HepG2 (cell line): ENCODE data around the gene THADA. TPM values are rescaled to one million over a fixed set of nuclear protein-coding genes. Genes with fewer than 3 reads are reported as not detected.

Experiments used
- ATAC-seq: fragments of 200-7000 bp; cut with Tn5 transposase; 3 replicates; pipeline ENCODE4 v1.9.1; 2020; ENCODE audit warnings: mild to moderate bottlenecking, moderate library complexity
- BruUV-seq: library from RNA; stranded (reverse); fragments of 400-500 nt; replicated peaks from 2 replicates; lab custom pipeline; 2021; lab: Mats Ljungman, UMichigan
- CTCF ChIA-PET: fragments of 300-600 bp; formaldehyde crosslinking; extraction: SDS; loops from one replicate; lab custom pipeline; 2021; ENCODE audit warnings: low total read pairs, inconsistent platforms, low intra/inter-chr PET ratio; lab: Yijun Ruan, JAX
- POLR2A ChIA-PET: fragments of 350-600 bp; sonication (Branson Sonifier 250); formaldehyde crosslinking; loops from one replicate; lab custom pipeline; 2020; ENCODE audit warnings: antibody characterized with exemption, inconsistent platforms; lab: Yijun Ruan, JAX
- DNase-seq: peaks from one replicate; pipeline ENCODE4 v3.0.0-alpha.2; 2015; ENCODE audit warnings: low spot score
- FAIRE-seq: peaks from 3 replicates; lab custom pipeline; 2011; peaks lifted over from hg19 to GRCh38; lab: Jason Lieb, UNC
- H2AFZ ChIP-seq: one replicate; pipeline ENCODE4 v1.6.1; 2011; ENCODE audit warnings: low read length, inconsistent platforms
- H3K27ac ChIP-seq: fragments of 300-600 bp; 3 replicates; pipeline ENCODE4 v1.8.0; 2011; ENCODE audit warnings: mixed run types, mild to moderate bottlenecking, mixed read lengths, low read length, inconsistent platforms; ENCODE audit not compliant: insufficient read depth; ENCODE audit errors: extremely low read length
- H3K27me3 ChIP-seq, 2 experiments: fragments of 200-600 bp in 1 of 2; 2 replicates in 1 of 2; 3 replicates in 1 of 2; pipeline versions ENCODE4 v1.6.0 to v1.8.0; 2011; ENCODE audit warnings: low read length in 2 of 2, mild to moderate bottlenecking in 2 of 2, moderate library complexity in 2 of 2, inconsistent platforms in 1 of 2; ENCODE audit not compliant: insufficient read depth in 2 of 2, control insufficient read depth in 1 of 2
- H3K36me3 ChIP-seq, 2 experiments: fragments of 200-600 bp in 1 of 2; replicated peaks in 1 of 2; 2 replicates in 1 of 2; 3 replicates in 1 of 2; pipeline versions ENCODE4 v1.5.1 to v1.8.0; 2011; ENCODE audit warnings: low read length in 2 of 2, inconsistent platforms in 1 of 2; ENCODE audit not compliant: insufficient read depth in 2 of 2, control insufficient read depth in 1 of 2
- H3K4me1 ChIP-seq: 2 replicates; pipeline ENCODE4 v1.5.1; 2012; ENCODE audit warnings: low read length, inconsistent platforms; ENCODE audit not compliant: insufficient read depth
- H3K4me2 ChIP-seq: 2 replicates; pipeline ENCODE4 v1.6.0; 2011; ENCODE audit warnings: low read depth, low read length, inconsistent platforms
- H3K4me3 ChIP-seq, 3 experiments: fragments of 200-600 bp in 1 of 3; sonication (generic), shearing (Covaris generic) in 1 of 3; replicated peaks in 1 of 3; 2 replicates each; pipeline ENCODE4 v1.5.1; 2011 to 2016; ENCODE audit warnings: low read length in 3 of 3, inconsistent platforms in 2 of 3, low read depth in 2 of 3, mild to moderate bottlenecking in 2 of 3, control low read depth in 1 of 3, mixed read lengths in 1 of 3; ENCODE audit not compliant: insufficient read depth in 1 of 3
- H3K79me2 ChIP-seq: one replicate; pipeline ENCODE4 v1.6.1; 2011; ENCODE audit warnings: low read length, inconsistent platforms; ENCODE audit not compliant: insufficient read depth
- H3K9ac ChIP-seq: 2 replicates; pipeline ENCODE4 v1.6.0; 2011; ENCODE audit warnings: mild to moderate bottlenecking, low read depth, low read length, inconsistent platforms; ENCODE audit not compliant: insufficient read depth
- H3K9me3 ChIP-seq: 2 replicates; pipeline ENCODE4 v1.5.1; 2012; ENCODE audit warnings: mild to moderate bottlenecking, low read length
- H4K20me1 ChIP-seq: 2 replicates; pipeline ENCODE4 v1.6.0; 2011; ENCODE audit warnings: inconsistent platforms, mild to moderate bottlenecking, low read length, moderate library complexity; ENCODE audit not compliant: insufficient read depth
- ARHGAP35 ChIP-seq: sonication (generic); formaldehyde crosslinking; IDR thresholded peaks from 2 replicates; pipeline ENCODE4 v1.9.0; 2022; ENCODE audit warnings: mild to moderate bottlenecking, inconsistent platforms, moderate library complexity, missing genetic modification reagents, borderline replicate concordance
- ARID2 ChIP-seq: sonication (generic); formaldehyde crosslinking; IDR thresholded peaks from 2 replicates; pipeline ENCODE4 v1.8.1; 2022; ENCODE audit warnings: mild to moderate bottlenecking, missing genetic modification reagents, borderline replicate concordance
- ARNT2 ChIP-seq: sonication (generic); formaldehyde crosslinking; IDR thresholded peaks from 2 replicates; pipeline ENCODE4 v1.8.0; 2022; ENCODE audit warnings: mild to moderate bottlenecking, low read depth, missing genetic modification reagents, moderate library complexity
- BORCS8-MEF2B ChIP-seq: sonication (generic); formaldehyde crosslinking; IDR thresholded peaks from 2 replicates; pipeline ENCODE4 v1.8.0; 2022; ENCODE audit warnings: mild to moderate bottlenecking, missing genetic modification reagents
- HIVEP1 ChIP-seq: sonication (generic); formaldehyde crosslinking; IDR thresholded peaks from 2 replicates; pipeline ENCODE4 v1.4.0; 2020; ENCODE audit warnings: mild to moderate bottlenecking, missing genetic modification reagents
- KAT8 ChIP-seq: IDR thresholded peaks from 2 replicates; pipeline ENCODE4 v1.6.1; 2016; ENCODE audit warnings: missing genetic modification reagents, missing compliant biosample characterization
- KDM1A ChIP-seq: IDR thresholded peaks from 2 replicates; pipeline ENCODE4 v1.6.1; 2016; ENCODE audit warnings: missing compliant biosample characterization
- KDM3A ChIP-seq: IDR thresholded peaks from 2 replicates; pipeline ENCODE4 v1.6.1; 2018; ENCODE audit warnings: low read depth, missing compliant biosample characterization
- KLF9 ChIP-seq: IDR thresholded peaks from 2 replicates; pipeline ENCODE4 v1.6.1; 2016; ENCODE audit warnings: low read depth
- MIER2 ChIP-seq: IDR thresholded peaks from 2 replicates; pipeline ENCODE4 v1.6.1; 2016; ENCODE audit warnings: missing biosample characterization, missing genetic modification reagents
- SOX13 ChIP-seq, 3 experiments: fragments of 450-650 bp in 1 of 3; sonication (generic) in 1 of 3; formaldehyde crosslinking in 1 of 3; IDR thresholded peaks in 2 of 3; conservative IDR thresholded peaks in 1 of 3; 2 replicates each; pipeline versions ENCODE4 v1.5.0 to v1.6.1; 2016 to 2020; ENCODE audit warnings: antibody characterized with exemption in 1 of 3, mild to moderate bottlenecking in 1 of 3, missing compliant biosample characterization in 1 of 3, missing genetic modification reagents in 1 of 3, moderate library complexity in 1 of 3
- ZNF549 ChIP-seq: sonication (generic); formaldehyde crosslinking; IDR thresholded peaks from 2 replicates; pipeline ENCODE4 v1.5.0; 2020; ENCODE audit warnings: missing genetic modification reagents
- ZNF577 ChIP-seq: sonication (generic); formaldehyde crosslinking; IDR thresholded peaks from 2 replicates; pipeline ENCODE4 v1.4.0; 2020; ENCODE audit warnings: mild to moderate bottlenecking, low read depth, missing genetic modification reagents, borderline replicate concordance
- ZNF713 ChIP-seq: sonication (generic); formaldehyde crosslinking; IDR thresholded peaks from 2 replicates; pipeline ENCODE4 v1.4.0; 2020; ENCODE audit warnings: mild to moderate bottlenecking, missing genetic modification reagents
- ZSCAN25 ChIP-seq: sonication (generic); formaldehyde crosslinking; IDR thresholded peaks from 2 replicates; pipeline ENCODE4 v1.8.0; 2022; ENCODE audit warnings: mild to moderate bottlenecking, missing genetic modification reagents
- ZSCAN31 ChIP-seq: sonication (generic); formaldehyde crosslinking; IDR thresholded peaks from 2 replicates; pipeline ENCODE4 v1.5.0; 2020; ENCODE audit warnings: low read depth, mild to moderate bottlenecking, missing genetic modification reagents
- WGBS: methylation state at CpG from one replicate; pipeline ENCODE4 v1.1.6; 2017; ENCODE audit warnings: low lambda C conversion rate; 5-methylcytosine and 5-hydroxymethylcytosine counted together
- in situ Hi-C: cut with HindIII; loops from 2 replicates; pipeline ENCODE4 v1.10.0; 2017; ENCODE audit warnings: low pct_unique_long_range_greater_than_20kb; ENCODE audit not compliant: extremely low pct_ligation_motif_present
- intact Hi-C: fragments of 100-400 bp; cut with micrococcal nuclease; formaldehyde crosslinking; loops from one replicate; pipeline ENCODE4 v1.10.0; 2022; ENCODE audit not compliant: unreplicated experiment
- polyA plus RNA-seq, 8 experiments: library from polyadenylated mRNA; depleted of rRNA in 3 of 8; stranded (reverse) in 7 of 8; unstranded in 1 of 8; fragments of >200 nt; fragmentation: Illumina TruSeq in 4 of 8; extraction: Trizol in 4 of 8; gene quantifications; 2 replicates each; pipeline versions ENCODE4 v1.2.1 to v1.2.3, GENCODE V29; 2011 to 2016; ENCODE audit warnings: low read depth in 4 of 8, missing spikeins in 1 of 8, mixed read lengths in 1 of 8; ENCODE audit not compliant: insufficient read depth in 1 of 8
- total RNA-seq, 5 experiments: library from RNA; depleted of rRNA; stranded (reverse); fragments of >200 nt; fragmentation: Illumina TruSeq; extraction: Trizol; gene quantifications; 2 replicates each; pipeline ENCODE4 v1.2.3, GENCODE V29; 2016; ENCODE audit warnings: low read depth in 1 of 5
- TF ChIP-seq, protein P1 (sequence below): sonication (generic); formaldehyde crosslinking; IDR thresholded peaks from 2 replicates; pipeline ENCODE4 v1.5.1; 2020; ENCODE audit warnings: missing genetic modification reagents, mild to moderate bottlenecking, borderline replicate concordance
- TF ChIP-seq, protein P2 (sequence below): sonication (generic); formaldehyde crosslinking; IDR thresholded peaks from 2 replicates; pipeline ENCODE4 v1.4.0; 2020; ENCODE audit warnings: missing genetic modification reagents
- TF ChIP-seq, protein P3 (sequence below): sonication (generic); formaldehyde crosslinking; IDR thresholded peaks from 2 replicates; pipeline ENCODE4 v1.5.0; 2020; ENCODE audit warnings: mild to moderate bottlenecking, missing genetic modification reagents, moderate library complexity

THADA gene
- total and polyA plus RNA-seq, 2 of the 13 experiments (the other 11 are each of a cell fraction or from before 2014, with no cell fraction given) = 12.7 to 21.7 TPM

DNA sequence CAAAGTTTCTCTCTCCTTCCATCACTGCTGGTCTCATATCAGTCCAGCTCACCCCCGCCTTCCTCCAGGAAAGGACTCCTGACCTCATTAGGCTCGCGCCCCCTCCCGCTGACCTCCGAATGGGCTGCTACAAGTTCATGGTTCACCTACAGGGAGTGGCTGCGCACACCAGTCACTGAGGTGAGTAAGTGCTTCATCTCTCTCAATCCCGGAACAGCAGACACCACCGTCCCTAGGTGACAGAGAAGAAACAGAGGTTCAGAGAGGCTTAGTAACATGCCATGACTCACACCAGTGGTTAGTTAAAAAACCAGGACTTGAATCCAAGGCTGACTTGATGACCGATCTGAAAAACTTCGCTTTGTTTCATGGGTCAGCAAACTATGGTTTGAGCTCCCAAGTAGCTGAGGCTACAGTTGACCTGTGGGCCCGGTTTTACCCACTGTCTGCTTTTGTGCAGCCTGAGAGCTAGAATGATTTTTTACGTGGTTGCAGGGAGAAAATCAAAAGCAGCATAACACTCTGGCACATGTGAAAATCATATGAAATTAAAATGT lies 411.4 kb downstream of the THADA start:
- WGBS = 5% methylated on average over 11 of the region's 12 CpGs
- no peak overlapping the region for H3K9ac ChIP-seq
- TF ChIP-seq ARHGAP35 (CRISPR knock-in tag) (0 out of 2 replicates have a peak, but pooled peaks have one; percentile 55), KLF9 (CRISPR knock-in tag) (0 out of 2 replicates have a peak, but pooled peaks have one; percentile 38), KAT8 (CRISPR knock-in tag) (peak; percentile 64), HIVEP1 (CRISPR knock-in tag) (peak; percentile 84), SOX13 (IDR thresholded peaks at IDR 0.05) (no peak), SOX13 (CRISPR knock-in tag; conservative IDR thresholded peaks at IDR 0.05 in 1 of 2, IDR thresholded peaks at IDR 0.05 in 1 of 2) (peak in 1 of 2 experiments; percentile 78; a peak in 2 of 4 replicates), ZSCAN31 (CRISPR knock-in tag) (peak; percentile 55; the same call in 1 of the 2 replicates), ZNF577 (CRISPR knock-in tag) (no peak), ARID2 (no peak), ZNF713 (CRISPR knock-in tag) (peak; percentile 88; the same call in 1 of the 2 replicates), MIER2 (CRISPR knock-in tag) (peak; percentile 79; the same call in 1 of the 2 replicates), ZNF549 (peak; percentile 91), KDM3A (peak; percentile 91; the same call in 1 of the 2 replicates), ARNT2 (CRISPR knock-in tag) (peak; percentile 26; the same call in 1 of the 2 replicates), KDM1A (CRISPR knock-in tag) (peak; percentile 92), BORCS8-MEF2B (peak; percentile 44; the same call in 1 of the 2 replicates), ZSCAN25 (CRISPR knock-in tag) (peak; percentile 96)
- TF ChIP-seq, protein P1, sequence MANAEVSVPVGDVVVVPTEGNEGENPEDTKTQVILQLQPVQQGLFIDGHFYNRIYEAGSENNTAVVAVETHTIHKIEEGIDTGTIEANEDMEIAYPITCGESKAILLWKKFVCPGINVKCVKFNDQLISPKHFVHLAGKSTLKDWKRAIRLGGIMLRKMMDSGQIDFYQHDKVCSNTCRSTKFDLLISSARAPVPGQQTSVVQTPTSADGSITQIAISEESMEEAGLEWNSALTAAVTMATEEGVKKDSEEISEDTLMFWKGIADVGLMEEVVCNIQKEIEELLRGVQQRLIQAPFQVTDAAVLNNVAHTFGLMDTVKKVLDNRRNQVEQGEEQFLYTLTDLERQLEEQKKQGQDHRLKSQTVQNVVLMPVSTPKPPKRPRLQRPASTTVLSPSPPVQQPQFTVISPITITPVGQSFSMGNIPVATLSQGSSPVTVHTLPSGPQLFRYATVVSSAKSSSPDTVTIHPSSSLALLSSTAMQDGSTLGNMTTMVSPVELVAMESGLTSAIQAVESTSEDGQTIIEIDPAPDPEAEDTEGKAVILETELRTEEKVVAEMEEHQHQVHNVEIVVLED (CRISPR knock-in tag) = peak; percentile 24; the same call in 1 of the 2 replicates
- TF ChIP-seq, protein P2, sequence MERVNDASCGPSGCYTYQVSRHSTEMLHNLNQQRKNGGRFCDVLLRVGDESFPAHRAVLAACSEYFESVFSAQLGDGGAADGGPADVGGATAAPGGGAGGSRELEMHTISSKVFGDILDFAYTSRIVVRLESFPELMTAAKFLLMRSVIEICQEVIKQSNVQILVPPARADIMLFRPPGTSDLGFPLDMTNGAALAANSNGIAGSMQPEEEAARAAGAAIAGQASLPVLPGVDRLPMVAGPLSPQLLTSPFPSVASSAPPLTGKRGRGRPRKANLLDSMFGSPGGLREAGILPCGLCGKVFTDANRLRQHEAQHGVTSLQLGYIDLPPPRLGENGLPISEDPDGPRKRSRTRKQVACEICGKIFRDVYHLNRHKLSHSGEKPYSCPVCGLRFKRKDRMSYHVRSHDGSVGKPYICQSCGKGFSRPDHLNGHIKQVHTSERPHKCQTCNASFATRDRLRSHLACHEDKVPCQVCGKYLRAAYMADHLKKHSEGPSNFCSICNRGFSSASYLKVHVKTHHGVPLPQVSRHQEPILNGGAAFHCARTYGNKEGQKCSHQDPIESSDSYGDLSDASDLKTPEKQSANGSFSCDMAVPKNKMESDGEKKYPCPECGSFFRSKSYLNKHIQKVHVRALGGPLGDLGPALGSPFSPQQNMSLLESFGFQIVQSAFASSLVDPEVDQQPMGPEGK (CRISPR knock-in tag) = peak; percentile 98
- TF ChIP-seq, protein P3, sequence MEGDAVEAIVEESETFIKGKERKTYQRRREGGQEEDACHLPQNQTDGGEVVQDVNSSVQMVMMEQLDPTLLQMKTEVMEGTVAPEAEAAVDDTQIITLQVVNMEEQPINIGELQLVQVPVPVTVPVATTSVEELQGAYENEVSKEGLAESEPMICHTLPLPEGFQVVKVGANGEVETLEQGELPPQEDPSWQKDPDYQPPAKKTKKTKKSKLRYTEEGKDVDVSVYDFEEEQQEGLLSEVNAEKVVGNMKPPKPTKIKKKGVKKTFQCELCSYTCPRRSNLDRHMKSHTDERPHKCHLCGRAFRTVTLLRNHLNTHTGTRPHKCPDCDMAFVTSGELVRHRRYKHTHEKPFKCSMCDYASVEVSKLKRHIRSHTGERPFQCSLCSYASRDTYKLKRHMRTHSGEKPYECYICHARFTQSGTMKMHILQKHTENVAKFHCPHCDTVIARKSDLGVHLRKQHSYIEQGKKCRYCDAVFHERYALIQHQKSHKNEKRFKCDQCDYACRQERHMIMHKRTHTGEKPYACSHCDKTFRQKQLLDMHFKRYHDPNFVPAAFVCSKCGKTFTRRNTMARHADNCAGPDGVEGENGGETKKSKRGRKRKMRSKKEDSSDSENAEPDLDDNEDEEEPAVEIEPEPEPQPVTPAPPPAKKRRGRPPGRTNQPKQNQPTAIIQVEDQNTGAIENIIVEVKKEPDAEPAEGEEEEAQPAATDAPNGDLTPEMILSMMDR (CRISPR knock-in tag) = peak; percentile 62

More for the DNA sequence above, 411.4 kb downstream of the THADA start:
- CTCF ChIA-PET = no interaction called here
- H2AFZ ChIP-seq = no peak overlapping the region
- H3K27me3 ChIP-seq = no peaks in the 10 kb centered on the region
- DNase-seq (peak; percentile 94), FAIRE-seq (peak; percentile 96), ATAC-seq (peak; percentile 84)
- peaks cover 82% of the 10 kb centered on the region for H3K4me1 ChIP-seq
- H3K4me3 ChIP-seq = peak overlapping the region in 1 of 3 experiments; percentile 26; a peak in 1 of 6 replicates
- H3K4me2 ChIP-seq = peak overlapping the region; percentile 49
- H3K79me2 ChIP-seq = no peaks in the 10 kb centered on the region
- no peaks in the 10 kb centered on the region for H4K20me1 ChIP-seq
- in situ Hi-C loops = no loop called here
- POLR2A ChIA-PET = interaction anchor here (0.6 to 2.2 kb wide), 7 partner anchors 9 to 206 kb away, joined by 3 to 19 read pairs (median 5); partner anchors contain the start of gene ZFP36L2
- intact Hi-C loops = loop anchor here (1.0 kb wide), 1 partner anchor 10 kb away; no protein-coding TSS in a partner anchor
- peak overlapping the region; percentile 42 for H3K27ac ChIP-seq
- BruUV-seq = no TSS peak
- H3K9me3 ChIP-seq = no peaks in the 10 kb centered on the region
- H3K36me3 ChIP-seq = no peaks in the 10 kb centered on the region
